ENCODE measurements around the gene HERC4. TPM values are rescaled to one million over a fixed set of nuclear protein-coding genes. Genes with fewer than 3 reads are reported as not detected.

The HERC4 gene
- total RNA-seq, 3 donors from 2014 or later = 54.1 to 72.2 (median 62.3) TPM

GRCh38 chr10:68075550-68076004 lies 494 bp upstream of the HERC4 start:
- DNase-seq (peak in 1 of 3 donors; percentile 8), ATAC-seq (no peak)
- H3K36me3 ChIP-seq (ENCODE audit: low read depth) = no peaks in the 10 kb centered on the region

GRCh38 chr10:68074031-68074774 lies 880 bp downstream of the HERC4 start:
- no peak for TF ChIP-seq CTCF (IDR thresholded peaks at IDR 0.05)
- Histone ChIP-seq H3K36me3 (ENCODE audit: low read depth) (no peaks in the 10 kb centered on the region), H3K4me1 (ENCODE audit: low read depth) (peaks cover 20% of the 10 kb centered on the region), H3K9me3 (no peaks in the 10 kb centered on the region), H3K4me3 (peak overlapping the region; percentile 98)
- ATAC-seq (peak; percentile 63), DNase-seq (no peak)
- intact Hi-C loops (cut with DNase I, micrococcal nuclease) = no loop called here

More at GRCh38 chr10:68075550-68076004, 494 bp upstream of the HERC4 start:
- Histone ChIP-seq H3K4me3 (no peak overlapping the region), H3K9me3 (no peaks in the 10 kb centered on the region), H3K4me1 (ENCODE audit: low read depth) (peaks cover 20% of the 10 kb centered on the region)
- no peak for TF ChIP-seq CTCF (IDR thresholded peaks at IDR 0.05)
- intact Hi-C loops (cut with DNase I, micrococcal nuclease) = no loop called here

- Histone ChIP-seq H3K9me3 (no peaks in the 10 kb centered on the region), H3K4me1 (ENCODE audit: low read depth) (peaks cover 20% of the 10 kb centered on the region), H3K36me3 (ENCODE audit: low read depth) (no peaks in the 10 kb centered on the region), H3K4me3 (no peak overlapping the region)
- TF ChIP-seq CTCF (IDR thresholded peaks at IDR 0.05) = no peak
- no peak for DNase-seq
- ATAC-seq = no peak
- intact Hi-C loops (cut with DNase I, micrococcal nuclease) = no loop called here
Measured at GRCh38 chr10:68073631-68074030, 1.5 kb downstream of the HERC4 start.

- peaks cover 6% of the 10 kb centered on the region for H3K4me1 ChIP-seq (ENCODE audit: low read depth)
- TF ChIP-seq CTCF (IDR thresholded peaks at IDR 0.05) = no peak
- ATAC-seq (no peak), DNase-seq (no peak)
- H3K4me3 ChIP-seq = no peak overlapping the region
- intact Hi-C loops (cut with DNase I, micrococcal nuclease) = no loop called here
- no peaks in the 10 kb centered on the region for H3K9me3 ChIP-seq
- H3K36me3 ChIP-seq (ENCODE audit: low read depth) = no peaks in the 10 kb centered on the region
Measured at GRCh38 chr10:68067508-68067907, 7.6 kb downstream of the HERC4 start.

- no peak for TF ChIP-seq CTCF (IDR thresholded peaks at IDR 0.05)
- H3K36me3 ChIP-seq (ENCODE audit: low read depth) = no peaks in the 10 kb centered on the region
- no peak overlapping the region for H3K4me3 ChIP-seq
- H3K9me3 ChIP-seq = no peaks in the 10 kb centered on the region
- intact Hi-C loops (cut with DNase I, micrococcal nuclease) = no loop called here
- no peak for DNase-seq
- ATAC-seq = no peak
- peaks cover 2% of the 10 kb centered on the region for H3K4me1 ChIP-seq (ENCODE audit: low read depth)
Measured at GRCh38 chr10:68067029-68067428, 8.1 kb downstream of the HERC4 start.
